Activated CD8-positive, alpha-beta T cell treated with anti-CD3 and anti-CD28 coated beads for 36 hours (primary cell): ENCODE measurements around the gene ILF3. TPM values are rescaled to one million over a fixed set of nuclear protein-coding genes. Genes with fewer than 3 reads are reported as not detected.

Experiments used
- ATAC-seq: fragments of 200-7000 bp; cut with Tn5 transposase; one replicate; pipeline ENCODE4 v1.10.0; 2021; ENCODE audit warnings: mild to moderate bottlenecking, moderate library complexity
- CTCF ChIA-PET: fragments of 350-600 bp; sonication (Branson Sonifier 250); formaldehyde crosslinking; loops from one replicate; lab custom pipeline; 2021; ENCODE audit warnings: antibody characterized with exemption; lab: Charles Lee
- POLR2A ChIA-PET: fragments of 350-600 bp; sonication (Branson Sonifier 250); formaldehyde crosslinking; loops from one replicate; lab custom pipeline; 2021; ENCODE audit warnings: antibody characterized with exemption; lab: Charles Lee
- DNase-seq: peaks from one replicate; pipeline ENCODE4 v3.0.0-alpha.2; 2020
- H3K27ac Mint-ChIP-seq: one replicate; pipeline ENCODE4 v1.8.0; 2021; ENCODE audit warnings: mild to moderate bottlenecking, mixed read lengths
- H3K27me3 Mint-ChIP-seq: one replicate; pipeline ENCODE4 v1.8.0; 2021; ENCODE audit warnings: mixed read lengths
- H3K36me3 Mint-ChIP-seq: one replicate; pipeline ENCODE4 v1.8.0; 2021; ENCODE audit warnings: low read depth, mixed read lengths
- H3K4me1 Mint-ChIP-seq: one replicate; pipeline ENCODE4 v1.8.0; 2021; ENCODE audit warnings: low read depth, mixed read lengths
- H3K4me3 Mint-ChIP-seq: one replicate; pipeline ENCODE4 v1.8.0; 2021; ENCODE audit warnings: mild to moderate bottlenecking, moderate library complexity, mixed read lengths
- H3K9me3 Mint-ChIP-seq: one replicate; pipeline ENCODE4 v1.8.0; 2021; ENCODE audit warnings: mixed read lengths
- intact Hi-C: fragments of 100-400 bp; cut with micrococcal nuclease; formaldehyde crosslinking; loops from one replicate; pipeline ENCODE4 v1.10.0; 2022
- total RNA-seq, 2 experiments: library from RNA; stranded (reverse); gene quantifications; one replicate each; pipeline ENCODE4 v1.2.3, GENCODE V29; 2021
- TF ChIP-seq, protein P1 (sequence below): fragments of 200-600 bp; IDR thresholded peaks from one replicate; pipeline ENCODE4 v1.8.0; 2022; ENCODE audit warnings: antibody characterized with exemption, mild to moderate bottlenecking

The ILF3 gene
- total RNA-seq, 2 experiments from 2014 or later: 435 to 450 TPM

DNA sequence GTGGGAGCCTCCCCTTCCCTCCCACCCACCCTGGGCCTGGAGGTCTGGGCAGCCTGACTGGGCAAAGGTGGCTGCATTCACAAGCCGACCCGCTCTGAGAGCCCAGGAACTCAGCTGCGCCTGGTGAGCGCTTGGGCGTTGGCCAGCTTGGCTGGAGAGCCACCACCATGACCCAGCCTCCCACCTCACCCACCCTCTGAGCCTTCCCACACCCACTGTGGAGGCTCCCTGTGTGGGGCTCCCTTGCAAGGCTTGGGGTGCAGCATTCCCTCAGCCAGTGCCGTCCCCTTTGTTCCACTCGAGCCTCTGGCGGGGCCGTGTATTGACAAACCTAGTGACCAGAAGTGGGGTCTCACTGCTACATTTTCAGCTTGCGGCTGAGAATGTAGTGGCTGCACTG is 32.0 kb downstream of the ILF3 start:
- TF ChIP-seq, protein P1, sequence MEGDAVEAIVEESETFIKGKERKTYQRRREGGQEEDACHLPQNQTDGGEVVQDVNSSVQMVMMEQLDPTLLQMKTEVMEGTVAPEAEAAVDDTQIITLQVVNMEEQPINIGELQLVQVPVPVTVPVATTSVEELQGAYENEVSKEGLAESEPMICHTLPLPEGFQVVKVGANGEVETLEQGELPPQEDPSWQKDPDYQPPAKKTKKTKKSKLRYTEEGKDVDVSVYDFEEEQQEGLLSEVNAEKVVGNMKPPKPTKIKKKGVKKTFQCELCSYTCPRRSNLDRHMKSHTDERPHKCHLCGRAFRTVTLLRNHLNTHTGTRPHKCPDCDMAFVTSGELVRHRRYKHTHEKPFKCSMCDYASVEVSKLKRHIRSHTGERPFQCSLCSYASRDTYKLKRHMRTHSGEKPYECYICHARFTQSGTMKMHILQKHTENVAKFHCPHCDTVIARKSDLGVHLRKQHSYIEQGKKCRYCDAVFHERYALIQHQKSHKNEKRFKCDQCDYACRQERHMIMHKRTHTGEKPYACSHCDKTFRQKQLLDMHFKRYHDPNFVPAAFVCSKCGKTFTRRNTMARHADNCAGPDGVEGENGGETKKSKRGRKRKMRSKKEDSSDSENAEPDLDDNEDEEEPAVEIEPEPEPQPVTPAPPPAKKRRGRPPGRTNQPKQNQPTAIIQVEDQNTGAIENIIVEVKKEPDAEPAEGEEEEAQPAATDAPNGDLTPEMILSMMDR: no peak
- Mint-ChIP-seq H3K4me1 (no peaks in the 10 kb centered on the region), H3K4me3 (no peak overlapping the region), H3K9me3 (no peaks in the 10 kb centered on the region), H3K27ac (no peak overlapping the region), H3K27me3 (no peaks in the 10 kb centered on the region), H3K36me3 (peaks cover 45% of the 10 kb centered on the region)
- ATAC-seq: no peak
- intact Hi-C loops: no loop called here
- DNase-seq: no peak
- POLR2A ChIA-PET: interaction anchor here (1.4 to 3.1 kb wide), 5 partner anchors 9 to 120 kb away, joined by 4 to 14 read pairs (median 6); partner anchors contain the start of genes KRI1 and QTRT1
- CTCF ChIA-PET: no interaction called here

DNA sequence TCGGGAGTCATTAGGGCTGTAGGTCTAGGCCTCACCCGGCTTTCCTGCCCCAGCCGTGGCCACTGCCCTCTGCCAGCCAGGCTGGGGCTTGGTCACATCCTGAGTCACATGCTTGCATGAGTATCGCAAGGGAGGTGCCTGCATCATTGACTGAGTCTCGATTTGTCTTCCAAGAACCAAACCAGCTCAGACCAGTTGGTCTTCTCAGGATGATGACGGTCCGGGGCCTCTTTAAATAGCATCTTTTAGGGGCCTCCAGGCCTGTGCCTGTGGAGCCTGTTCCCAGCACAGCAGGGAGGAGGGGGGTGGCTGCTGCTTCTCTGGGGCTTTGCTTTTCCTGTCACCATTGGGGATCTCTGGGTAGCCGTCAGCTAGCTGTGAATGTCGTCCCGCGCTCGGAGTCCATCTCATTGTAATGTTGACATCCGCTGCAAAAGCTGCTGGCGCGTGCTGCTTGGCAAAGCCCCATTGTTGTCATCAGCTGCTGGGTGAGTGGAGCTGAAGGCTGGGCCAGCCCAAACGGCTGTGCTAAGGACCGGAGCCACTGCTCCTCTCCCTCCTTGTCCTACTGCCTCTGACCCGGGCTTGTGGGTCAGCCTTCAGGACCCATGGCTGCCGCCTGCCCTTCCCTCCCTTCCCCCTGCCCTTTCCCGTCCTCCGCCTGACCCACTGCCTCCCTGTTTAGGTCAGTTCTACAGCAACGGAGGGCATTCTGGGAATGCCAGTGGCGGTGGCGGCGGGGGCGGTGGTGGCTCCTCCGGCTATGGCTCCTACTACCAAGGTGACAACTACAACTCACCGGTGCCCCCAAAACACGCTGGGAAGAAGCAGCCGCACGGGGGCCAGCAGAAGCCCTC is 32.7 kb downstream of the ILF3 start:
- Mint-ChIP-seq H3K9me3 (no peaks in the 10 kb centered on the region), H3K4me1 (no peaks in the 10 kb centered on the region), H3K27ac (no peak overlapping the region), H3K36me3 (peaks cover 45% of the 10 kb centered on the region), H3K4me3 (no peak overlapping the region), H3K27me3 (no peaks in the 10 kb centered on the region)
- DNase-seq: no peak
- intact Hi-C loops: no loop called here
- ChIA-PET CTCF (interaction anchor here (1.0 kb wide), 1 partner anchor 9 kb away, joined by 3 read pairs; no protein-coding TSS in a partner anchor), POLR2A (interaction anchor here (1.1 to 3.1 kb wide), 7 partner anchors 8 to 121 kb away, joined by 3 to 14 read pairs (median 6); partner anchors contain the start of genes KRI1 and QTRT1)
- ATAC-seq: no peak
- TF ChIP-seq, protein P1: no peak

DNA sequence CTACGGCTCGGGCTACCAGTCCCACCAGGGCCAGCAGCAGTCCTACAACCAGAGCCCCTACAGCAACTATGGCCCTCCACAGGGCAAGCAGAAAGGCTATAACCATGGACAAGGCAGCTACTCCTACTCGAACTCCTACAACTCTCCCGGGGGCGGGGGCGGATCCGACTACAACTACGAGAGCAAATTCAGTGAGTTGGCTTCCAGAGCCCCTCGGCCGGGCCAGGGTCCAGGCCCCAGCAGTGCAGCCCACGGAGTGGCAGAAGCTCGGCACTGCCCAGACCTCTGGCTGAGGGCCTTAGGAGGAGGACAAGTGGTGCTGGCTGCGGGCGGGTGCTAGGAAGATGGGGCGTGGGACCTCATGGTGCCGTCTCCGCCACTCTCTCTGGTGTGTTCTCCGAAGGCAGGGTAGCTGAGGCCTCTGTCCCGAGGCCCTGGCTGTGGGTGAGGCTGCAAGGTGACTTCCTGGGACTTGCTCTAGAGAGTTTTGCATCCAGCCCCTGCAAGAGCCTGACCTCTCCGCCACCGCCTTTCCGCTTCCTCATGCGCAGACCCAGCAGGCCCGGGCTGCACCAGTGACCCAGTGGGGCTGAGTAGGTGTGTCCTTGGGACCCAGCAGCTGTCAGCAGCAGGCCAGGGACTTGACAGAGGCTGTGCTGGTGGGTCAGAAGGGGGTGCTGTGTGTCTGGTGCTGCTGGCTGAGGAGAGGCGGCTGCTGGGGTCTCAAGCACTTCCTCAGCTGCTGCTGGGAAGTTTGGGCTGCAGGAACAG is 33.6 kb downstream of the ILF3 start:
- POLR2A ChIA-PET: interaction anchor here (0.8 to 3.1 kb wide), 9 partner anchors 10 to 122 kb away, joined by 3 to 14 read pairs (median 4); partner anchors contain the start of genes KRI1 and QTRT1
- intact Hi-C loops: no loop called here
- Mint-ChIP-seq H3K27ac (no peak overlapping the region), H3K4me3 (no peak overlapping the region), H3K9me3 (no peaks in the 10 kb centered on the region), H3K27me3 (no peaks in the 10 kb centered on the region), H3K36me3 (peaks cover 45% of the 10 kb centered on the region), H3K4me1 (no peaks in the 10 kb centered on the region)
- TF ChIP-seq, protein P1: no peak
- CTCF ChIA-PET: interaction anchor here (1.0 kb wide), 1 partner anchor 8 kb away, joined by 3 read pairs; no protein-coding TSS in a partner anchor
- ATAC-seq (no peak), DNase-seq (no peak)

DNA sequence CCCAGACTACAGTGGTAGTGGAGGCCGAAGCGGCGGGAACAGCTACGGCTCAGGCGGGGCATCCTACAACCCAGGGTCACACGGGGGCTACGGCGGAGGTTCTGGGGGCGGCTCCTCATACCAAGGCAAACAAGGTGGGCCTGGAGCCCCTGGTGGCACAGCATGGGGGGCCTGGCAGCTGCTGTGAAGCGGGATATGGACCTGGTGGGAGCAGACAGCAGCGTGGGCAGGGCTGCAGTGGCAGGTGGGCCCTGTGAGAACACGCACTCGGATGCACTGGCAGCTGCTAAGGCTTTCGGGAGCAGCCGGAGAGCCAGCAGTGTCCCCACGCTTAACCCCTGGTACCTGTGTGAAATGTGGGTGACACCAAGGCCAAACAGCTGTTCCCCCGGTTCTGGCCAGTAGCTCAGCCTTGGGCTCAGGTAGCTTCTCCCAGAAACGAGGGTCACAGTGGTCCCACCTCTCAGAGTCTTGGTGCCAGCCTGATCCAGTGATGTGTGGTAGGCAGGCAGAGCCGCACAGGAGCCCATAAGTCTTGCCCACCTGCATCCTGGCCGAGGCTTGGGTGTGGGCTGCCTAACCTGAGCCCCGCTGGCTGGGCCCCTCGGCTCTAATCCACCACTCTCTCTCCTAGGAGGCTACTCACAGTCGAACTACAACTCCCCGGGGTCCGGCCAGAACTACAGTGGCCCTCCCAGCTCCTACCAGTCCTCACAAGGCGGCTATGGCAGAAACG is 34.6 kb downstream of the ILF3 start:
- DNase-seq (no peak), ATAC-seq (no peak)
- H3K9me3 Mint-ChIP-seq: no peaks in the 10 kb centered on the region
- H3K4me1 Mint-ChIP-seq: no peaks in the 10 kb centered on the region
- no peak overlapping the region for H3K4me3 Mint-ChIP-seq
- no peaks in the 10 kb centered on the region for H3K27me3 Mint-ChIP-seq
- H3K36me3 Mint-ChIP-seq: peaks cover 45% of the 10 kb centered on the region
- POLR2A ChIA-PET: interaction anchor here (0.6 to 3.1 kb wide), 11 partner anchors 8 to 127 kb away, joined by 3 to 14 read pairs (median 4); partner anchors contain the start of gene QTRT1
- no peak overlapping the region for H3K27ac Mint-ChIP-seq
- intact Hi-C loops: no loop called here
- TF ChIP-seq, protein P1: no peak
- CTCF ChIA-PET: interaction anchor here (1.2 kb wide), 1 partner anchor 11 kb away, joined by 4 read pairs; no protein-coding TSS in a partner anchor
